B cell (primary cell): ENCODE data around the gene VPS41. TPM values are rescaled to one million over a fixed set of nuclear protein-coding genes. Genes with fewer than 3 reads are reported as not detected.

Experiments
- ATAC-seq: fragments of 200-7000 bp; cut with Tn5 transposase; one replicate; pipeline ENCODE4 v1.10.0; 2021; ENCODE audit warnings: low read depth, mild to moderate bottlenecking, moderate number of reproducible peaks, moderate library complexity
- CTCF ChIA-PET: fragments of 350-600 bp; sonication (Branson Sonifier 250); formaldehyde crosslinking; loops from one replicate; lab custom pipeline; 2021; ENCODE audit warnings: antibody characterized with exemption, inconsistent platforms; lab: Charles Lee
- POLR2A ChIA-PET: fragments of 350-600 bp; sonication (Branson Sonifier 250); formaldehyde crosslinking; loops from one replicate; lab custom pipeline; 2021; ENCODE audit warnings: antibody characterized with exemption; lab: Charles Lee
- DNase-seq: peaks from one replicate; pipeline ENCODE4 v3.0.0; 2013
- H2AFZ ChIP-seq: 2 replicates; pipeline ENCODE4 v1.6.1; 2012; ENCODE audit warnings: mild to moderate bottlenecking, low read depth, low read length; ENCODE audit not compliant: insufficient read depth, poor library complexity, severe bottlenecking
- H3K27ac ChIP-seq, 2 donors: 1 replicate in 1 of 2; 2 replicates in 1 of 2; pipeline ENCODE4 v1.5.1; 2012 to 2013; ENCODE audit warnings: low read length in 2 of 2, mild to moderate bottlenecking in 2 of 2, moderate library complexity in 1 of 2
- H3K27me3 ChIP-seq, 4 experiments: fragments of 200-600 bp in 1 of 4; sonication (generic) in 1 of 4; replicated peaks in 1 of 4; 1 replicate in 2 of 4; 2 replicates in 2 of 4; pipeline versions ENCODE4 v1.6.1 to v1.7.0; 2013 to 2016; ENCODE audit warnings: low read length in 3 of 4, mild to moderate bottlenecking in 2 of 4, mixed read lengths in 1 of 4, moderate library complexity in 1 of 4; ENCODE audit not compliant: insufficient read depth in 4 of 4, control insufficient read depth in 3 of 4; ENCODE audit errors: control extremely low read depth in 1 of 4
- H3K36me3 ChIP-seq, 2 experiments: replicated peaks in 1 of 2; 1 replicate in 1 of 2; 2 replicates in 1 of 2; pipeline versions ENCODE4 v1.6.1 to v1.7.1; 2013; ENCODE audit warnings: low read length in 1 of 2; ENCODE audit not compliant: insufficient read depth in 2 of 2, control insufficient read depth in 1 of 2; ENCODE audit errors: control extremely low read depth in 1 of 2, extremely low read depth in 1 of 2
- H3K4me1 ChIP-seq, 2 donors: fragments of 200-600 bp in 1 of 2; sonication (generic) in 1 of 2; 1 replicate in 1 of 2; 2 replicates in 1 of 2; pipeline versions ENCODE4 v1.5.1 to v1.6.1; 2013 to 2017; ENCODE audit warnings: low read length in 2 of 2; ENCODE audit not compliant: control insufficient read depth in 2 of 2, insufficient read depth in 2 of 2
- H3K4me2 ChIP-seq: replicated peaks from 2 replicates; pipeline ENCODE3; 2012; ENCODE audit warnings: mild to moderate bottlenecking, low read depth, low read length; ENCODE audit not compliant: poor library complexity, severe bottlenecking
- H3K4me3 ChIP-seq, 5 experiments: fragments of 200-600 bp in 1 of 5; sonication (generic) in 1 of 5; 1 replicate in 3 of 5; 2 replicates in 2 of 5; pipeline versions ENCODE4 v1.5.1 to v1.7.0; 2011 to 2016; ENCODE audit warnings: low read length in 4 of 5, mild to moderate bottlenecking in 4 of 5, low read depth in 2 of 5, control low read depth in 1 of 5, moderate library complexity in 1 of 5; ENCODE audit not compliant: insufficient read depth in 1 of 5; ENCODE audit errors: control extremely low read depth in 1 of 5, extremely low read depth in 1 of 5
- H3K79me2 ChIP-seq: fragments of 200-600 bp; sonication (generic); one replicate; pipeline ENCODE4 v1.6.0; 2016; ENCODE audit warnings: low read length; ENCODE audit not compliant: control insufficient read depth, insufficient read depth
- H3K9ac ChIP-seq: fragments of 200-600 bp; sonication (generic); 2 replicates; pipeline ENCODE4 v1.6.1; 2017; ENCODE audit warnings: mild to moderate bottlenecking, low read length, moderate library complexity
- H3K9me3 ChIP-seq, 3 donors: one replicate each; pipeline versions ENCODE4 v1.6.1 to v1.7.1; 2013; ENCODE audit warnings: low read length in 2 of 3; ENCODE audit not compliant: control insufficient read depth in 2 of 3, insufficient read depth in 1 of 3; ENCODE audit errors: control extremely low read depth in 1 of 3
- H4K20me1 ChIP-seq: 2 replicates; pipeline ENCODE4 v1.6.0; 2012; ENCODE audit warnings: mild to moderate bottlenecking, low read length; ENCODE audit not compliant: insufficient read depth, control insufficient read depth, poor library complexity, severe bottlenecking
- H3K27ac Mint-ChIP-seq: one replicate; pipeline ENCODE4 v1.8.0; 2021; ENCODE audit warnings: mixed read lengths
- H3K27me3 Mint-ChIP-seq: one replicate; pipeline ENCODE4 v1.8.0; 2021; ENCODE audit warnings: mixed read lengths
- H3K4me1 Mint-ChIP-seq: one replicate; pipeline ENCODE4 v1.8.0; 2021; ENCODE audit warnings: mixed read lengths
- H3K4me3 Mint-ChIP-seq: one replicate; pipeline ENCODE4 v1.8.0; 2021; ENCODE audit warnings: mixed read lengths
- H3K9me3 Mint-ChIP-seq: one replicate; pipeline ENCODE4 v1.8.0; 2022; ENCODE audit warnings: mixed read lengths; ENCODE audit not compliant: insufficient read depth
- CTCF ChIP-seq: fragments of 200-600 bp; IDR thresholded peaks from one replicate; pipeline ENCODE4 v1.8.0; 2022; ENCODE audit warnings: antibody characterized with exemption, mild to moderate bottlenecking
- EZH2 ChIP-seq: IDR thresholded peaks from 2 replicates; pipeline ENCODE4 v1.6.1; 2012; ENCODE audit warnings: borderline replicate concordance, low read depth, mild to moderate bottlenecking, moderate library complexity, low read length; ENCODE audit not compliant: insufficient read depth, poor library complexity, severe bottlenecking
- WGBS: methylation state at CpG from one replicate; pipeline ENCODE4 v1.1.5; 2013; ENCODE audit warnings: missing lambda C conversion rate; ENCODE audit not compliant: insufficient coverage; 5-methylcytosine and 5-hydroxymethylcytosine counted together
- intact Hi-C: fragments of 100-400 bp; cut with micrococcal nuclease; formaldehyde crosslinking; loops from one replicate; pipeline ENCODE4 v1.10.0; 2022
- polyA plus RNA-seq: library from polyadenylated mRNA; depleted of rRNA; stranded (reverse); fragments of >200 nt; gene quantifications from 2 replicates; pipeline ENCODE4 v1.2.3, GENCODE V29; 2012
- total RNA-seq, 2 donors: library from RNA; stranded (reverse); fragments of 120-200 nt in 1 of 2; gene quantifications; 1 replicate in 1 of 2; 2 replicates in 1 of 2; pipeline versions ENCODE4 v1.2.3 to v1.2.4, GENCODE V29; 2013 to 2022

The VPS41 gene
- total and polyA plus RNA-seq, 2 donors (not counting 1 experiment from before 2014, with no cell fraction given), result 9.3 to 114 TPM

DNA sequence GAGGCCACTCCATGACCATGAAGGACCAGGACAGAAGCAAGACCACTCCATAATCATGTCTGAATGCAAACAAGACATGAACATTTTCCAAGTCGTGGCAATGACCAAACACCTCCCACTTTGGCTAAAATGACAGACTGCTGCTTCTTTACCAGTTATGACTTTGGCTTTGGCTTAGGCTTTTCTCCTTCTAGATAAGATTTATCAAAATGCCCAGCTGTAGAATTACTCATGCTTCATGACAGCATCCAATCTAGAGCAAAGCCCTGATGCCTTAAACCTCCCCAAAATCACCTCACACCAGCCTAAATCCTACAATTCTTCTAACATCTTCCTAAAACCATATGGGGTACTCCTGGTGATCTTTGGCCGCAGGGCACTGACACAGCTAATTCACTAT lies 102.1 kb downstream of the VPS41 start:
- no peak for ATAC-seq
- no peak overlapping the region for H3K4me3 ChIP-seq
- H3K9me3 Mint-ChIP-seq, result no peaks in the 10 kb centered on the region
- no peak for DNase-seq
- H3K27me3 ChIP-seq, result no peaks in the 10 kb centered on the region
- H3K27ac ChIP-seq, result no peak overlapping the region
- no peak overlapping the region for H3K4me3 Mint-ChIP-seq
- POLR2A ChIA-PET, result no interaction called here
- H3K27me3 Mint-ChIP-seq, result no peaks in the 10 kb centered on the region
- 100% methylated on average over 1 of the region's 2 CpGs for WGBS
- no peak overlapping the region for H3K4me2 ChIP-seq
- H3K4me1 ChIP-seq, result no peaks in the 10 kb centered on the region
- H3K9ac ChIP-seq, result no peak overlapping the region
- no peak overlapping the region for H2AFZ ChIP-seq
- peaks cover 3 to 12% of the 10 kb centered on the region in 2 experiments for H3K36me3 ChIP-seq
- no peaks in the 10 kb centered on the region for H3K79me2 ChIP-seq
- TF ChIP-seq EZH2, result no peak
- no peak for TF ChIP-seq CTCF
- no peaks in the 10 kb centered on the region for H3K4me1 Mint-ChIP-seq
- intact Hi-C loops, result no loop called here
- H3K9me3 ChIP-seq, result no peaks in the 10 kb centered on the region
- no peaks in the 10 kb centered on the region for H4K20me1 ChIP-seq
- CTCF ChIA-PET, result interaction anchor here (1.6 kb wide), 1 partner anchor 10 kb away, joined by 10 read pairs; no protein-coding TSS in a partner anchor
- no peak overlapping the region for H3K27ac Mint-ChIP-seq

- Mint-ChIP-seq H3K4me1 (no peaks in the 10 kb centered on the region), H3K27me3 (no peaks in the 10 kb centered on the region), H3K4me3 (no peak overlapping the region), H3K27ac (no peak overlapping the region), H3K9me3 (no peaks in the 10 kb centered on the region)
- Histone ChIP-seq H3K79me2 (no peaks in the 10 kb centered on the region), H3K4me1 (no peaks in the 10 kb centered on the region), H3K27me3 (no peaks in the 10 kb centered on the region), H3K9ac (no peak overlapping the region), H3K27ac (no peak overlapping the region), H4K20me1 (no peaks in the 10 kb centered on the region), H3K36me3 (peaks cover 3 to 12% of the 10 kb centered on the region in 2 experiments), H3K9me3 (no peaks in the 10 kb centered on the region), H2AFZ (no peak overlapping the region), H3K4me2 (no peak overlapping the region), H3K4me3 (no peak overlapping the region)
- ATAC-seq (no peak), DNase-seq (no peak)
- intact Hi-C loops, result no loop called here
- ChIA-PET POLR2A (no interaction called here), CTCF (interaction anchor here (0.8 kb wide), 1 partner anchor 28 kb away, joined by 3 read pairs; no protein-coding TSS in a partner anchor)
- WGBS, result 67% methylated on average over 3 of the region's 4 CpGs
- no peak for TF ChIP-seq CTCF
- no peak for TF ChIP-seq EZH2
These were observed 107.2 kb downstream of the VPS41 start for GRCh38 chr7:38801786-38802185.
